Measurements from ENCODE around the gene STAC2.

Gene STAC2

GRCh38 chr17:39227364-39227919 is 1.7 kb upstream of the STAC2 start:
- Histone ChIP-seq H3K36me3 (ENCODE audit: control insufficient read depth, insufficient read depth, low read length) (no peaks in the 10 kb centered on the region), H3K9ac (ENCODE audit: low read length) (no peak overlapping the region), H3K4me1 (ENCODE audit: control insufficient read depth, insufficient read depth, low read length) (no peaks in the 10 kb centered on the region), H3K27ac (ENCODE audit: low read depth, low read length) (no peak overlapping the region), H3K27me3 (ENCODE audit: control insufficient read depth, insufficient read depth, low read length) (peaks cover 15% of the 10 kb centered on the region), H3K4me3 (ENCODE audit: low read length) (no peak overlapping the region)

GRCh38 chr17:39225959-39226683 is 376 bp upstream of the STAC2 start:
- Histone ChIP-seq H3K27ac (ENCODE audit: low read depth, low read length) (no peak overlapping the region), H3K27me3 (ENCODE audit: control insufficient read depth, insufficient read depth, low read length) (peaks cover 8% of the 10 kb centered on the region), H3K9ac (ENCODE audit: low read length) (no peak overlapping the region)

GRCh38 chr17:39224778-39225307 is 902 bp downstream of the STAC2 start:
- no peaks in the 10 kb centered on the region for H3K4me1 ChIP-seq (ENCODE audit: control insufficient read depth, insufficient read depth, low read length)
- no peaks in the 10 kb centered on the region for H3K36me3 ChIP-seq (ENCODE audit: control insufficient read depth, insufficient read depth, low read length)
- peaks cover 8% of the 10 kb centered on the region for H3K27me3 ChIP-seq (ENCODE audit: control insufficient read depth, insufficient read depth, low read length)
- H3K9ac ChIP-seq (ENCODE audit: low read length) = no peak overlapping the region
- H3K27ac ChIP-seq (ENCODE audit: low read depth, low read length) = no peak overlapping the region
- peak overlapping the region; percentile 44 for H3K4me3 ChIP-seq (ENCODE audit: low read length)

More at GRCh38 chr17:39225959-39226683, 376 bp upstream of the STAC2 start:
- Histone ChIP-seq H3K36me3 (ENCODE audit: control insufficient read depth, insufficient read depth, low read length) (no peaks in the 10 kb centered on the region), H3K4me3 (ENCODE audit: low read length) (peak overlapping the region; percentile 57), H3K4me1 (ENCODE audit: control insufficient read depth, insufficient read depth, low read length) (no peaks in the 10 kb centered on the region)

GRCh38 chr17:39223907-39224777 is 1.6 kb downstream of the STAC2 start:
- Histone ChIP-seq H3K36me3 (ENCODE audit: control insufficient read depth, insufficient read depth, low read length) (no peaks in the 10 kb centered on the region), H3K4me1 (ENCODE audit: control insufficient read depth, insufficient read depth, low read length) (no peaks in the 10 kb centered on the region), H3K27me3 (ENCODE audit: control insufficient read depth, insufficient read depth, low read length) (peaks cover 8% of the 10 kb centered on the region), H3K4me3 (ENCODE audit: low read length) (no peak overlapping the region), H3K27ac (ENCODE audit: low read depth, low read length) (no peak overlapping the region), H3K9ac (ENCODE audit: low read length) (no peak overlapping the region)

GRCh38 chr17:39222866-39223834 is 2.6 kb downstream of the STAC2 start:
- H3K27me3 ChIP-seq (ENCODE audit: control insufficient read depth, insufficient read depth, low read length) = peaks cover 8% of the 10 kb centered on the region
- no peak overlapping the region for H3K4me3 ChIP-seq (ENCODE audit: low read length)
- H3K9ac ChIP-seq (ENCODE audit: low read length) = no peak overlapping the region
- no peaks in the 10 kb centered on the region for H3K4me1 ChIP-seq (ENCODE audit: control insufficient read depth, insufficient read depth, low read length)
- H3K36me3 ChIP-seq (ENCODE audit: control insufficient read depth, insufficient read depth, low read length) = no peaks in the 10 kb centered on the region
- H3K27ac ChIP-seq (ENCODE audit: low read depth, low read length) = no peak overlapping the region

- H3K36me3 ChIP-seq (ENCODE audit: control insufficient read depth, insufficient read depth, low read length) = no peaks in the 10 kb centered on the region
- no peaks in the 10 kb centered on the region for H3K4me1 ChIP-seq (ENCODE audit: control insufficient read depth, insufficient read depth, low read length)
These were observed 3.6 kb downstream of the STAC2 start for GRCh38 chr17:39222151-39222550.

GRCh38 chr17:39221572-39221971 is 4.2 kb downstream of the STAC2 start:
- H3K4me1 ChIP-seq (ENCODE audit: control insufficient read depth, insufficient read depth, low read length) = no peaks in the 10 kb centered on the region
- H3K9ac ChIP-seq (ENCODE audit: low read length) = no peak overlapping the region
- H3K27ac ChIP-seq (ENCODE audit: low read depth, low read length) = no peak overlapping the region
- H3K27me3 ChIP-seq (ENCODE audit: control insufficient read depth, insufficient read depth, low read length) = no peaks in the 10 kb centered on the region
- no peak overlapping the region for H3K4me3 ChIP-seq (ENCODE audit: low read length)
- no peaks in the 10 kb centered on the region for H3K36me3 ChIP-seq (ENCODE audit: control insufficient read depth, insufficient read depth, low read length)

More at GRCh38 chr17:39222151-39222550, 3.6 kb downstream of the STAC2 start:
- no peak overlapping the region for H3K4me3 ChIP-seq (ENCODE audit: low read length)
- no peak overlapping the region for H3K27ac ChIP-seq (ENCODE audit: low read depth, low read length)
- no peaks in the 10 kb centered on the region for H3K27me3 ChIP-seq (ENCODE audit: control insufficient read depth, insufficient read depth, low read length)
- H3K9ac ChIP-seq (ENCODE audit: low read length) = no peak overlapping the region

GRCh38 chr17:39219647-39220154 is 6.0 kb downstream of the STAC2 start:
- Histone ChIP-seq H3K4me1 (ENCODE audit: control insufficient read depth, insufficient read depth, low read length) (no peaks in the 10 kb centered on the region), H3K27me3 (ENCODE audit: control insufficient read depth, insufficient read depth, low read length) (no peaks in the 10 kb centered on the region), H3K9ac (ENCODE audit: low read length) (no peak overlapping the region), H3K36me3 (ENCODE audit: control insufficient read depth, insufficient read depth, low read length) (no peaks in the 10 kb centered on the region), H3K27ac (ENCODE audit: low read depth, low read length) (no peak overlapping the region), H3K4me3 (ENCODE audit: low read length) (no peak overlapping the region)

GRCh38 chr17:39218906-39219305 is 6.8 kb downstream of the STAC2 start:
- Histone ChIP-seq H3K4me1 (ENCODE audit: control insufficient read depth, insufficient read depth, low read length) (no peaks in the 10 kb centered on the region), H3K4me3 (ENCODE audit: low read length) (no peak overlapping the region), H3K9ac (ENCODE audit: low read length) (no peak overlapping the region), H3K36me3 (ENCODE audit: control insufficient read depth, insufficient read depth, low read length) (no peaks in the 10 kb centered on the region), H3K27ac (ENCODE audit: low read depth, low read length) (no peak overlapping the region), H3K27me3 (ENCODE audit: control insufficient read depth, insufficient read depth, low read length) (no peaks in the 10 kb centered on the region)

- Histone ChIP-seq H3K4me1 (ENCODE audit: control insufficient read depth, insufficient read depth, low read length) (no peaks in the 10 kb centered on the region), H3K27me3 (ENCODE audit: control insufficient read depth, insufficient read depth, low read length) (no peaks in the 10 kb centered on the region), H3K9ac (ENCODE audit: low read length) (no peak overlapping the region), H3K36me3 (ENCODE audit: control insufficient read depth, insufficient read depth, low read length) (no peaks in the 10 kb centered on the region), H3K4me3 (ENCODE audit: low read length) (no peak overlapping the region), H3K27ac (ENCODE audit: low read depth, low read length) (no peak overlapping the region)
These were observed 7.9 kb downstream of the STAC2 start for GRCh38 chr17:39217734-39218369.

- Histone ChIP-seq H3K27me3 (ENCODE audit: control insufficient read depth, insufficient read depth, low read length) (no peaks in the 10 kb centered on the region), H3K9ac (ENCODE audit: low read length) (no peak overlapping the region), H3K36me3 (ENCODE audit: control insufficient read depth, insufficient read depth, low read length) (no peaks in the 10 kb centered on the region), H3K27ac (ENCODE audit: low read depth, low read length) (no peak overlapping the region), H3K4me3 (ENCODE audit: low read length) (no peak overlapping the region), H3K4me1 (ENCODE audit: control insufficient read depth, insufficient read depth, low read length) (peaks cover 6% of the 10 kb centered on the region)
These were observed 11.9 kb downstream of the STAC2 start for GRCh38 chr17:39213852-39214251.

All from rectal smooth muscle tissue (tissue), 1 donor.